Skeletal muscle tissue (tissue), 4 donors: ENCODE results near the gene SPAG6. TPM values are rescaled to one million over a fixed set of nuclear protein-coding genes. Genes with fewer than 3 reads are reported as not detected.

ENCODE experiments used
- H3K27ac ChIP-seq: one replicate; pipeline ENCODE4 v1.7.0; 2013; ENCODE audit warnings: mild to moderate bottlenecking, low read depth, low read length, inconsistent platforms
- H3K27me3 ChIP-seq, 3 donors: one replicate each; pipeline ENCODE4 v1.7.0; 2013; ENCODE audit warnings: low read length in 3 of 3; ENCODE audit not compliant: control insufficient read depth in 3 of 3, insufficient read depth in 3 of 3
- H3K36me3 ChIP-seq, 3 donors: one replicate each; pipeline ENCODE4 v1.7.0; 2013; ENCODE audit warnings: low read length in 3 of 3; ENCODE audit not compliant: control insufficient read depth in 3 of 3, insufficient read depth in 3 of 3
- H3K4me1 ChIP-seq, 3 donors: one replicate each; pipeline ENCODE4 v1.7.0; 2013; ENCODE audit warnings: low read length in 3 of 3, mild to moderate bottlenecking in 3 of 3; ENCODE audit not compliant: control insufficient read depth in 3 of 3, insufficient read depth in 3 of 3
- H3K4me3 ChIP-seq, 3 donors: one replicate each; pipeline ENCODE4 v1.7.0; 2013; ENCODE audit warnings: low read length in 3 of 3
- H3K9ac ChIP-seq, 3 donors: one replicate each; pipeline ENCODE4 v1.7.0; 2013; ENCODE audit warnings: low read length in 3 of 3, mild to moderate bottlenecking in 3 of 3, moderate library complexity in 2 of 3, low read depth in 1 of 3
- H3K9me3 ChIP-seq, 3 donors: one replicate each; pipeline ENCODE4 v1.7.0; 2013; ENCODE audit warnings: low read length in 3 of 3; ENCODE audit not compliant: control insufficient read depth in 3 of 3
- total RNA-seq: library from RNA; depleted of rRNA; stranded (reverse); fragments of >200 nt; gene quantifications from one replicate; pipeline ENCODE4 v1.2.3, GENCODE V29; 2014
- donor health status: Osteomylitis.

Gene SPAG6
- total RNA-seq, 1 donor from 2014 or later, result 2.6 TPM

DNA sequence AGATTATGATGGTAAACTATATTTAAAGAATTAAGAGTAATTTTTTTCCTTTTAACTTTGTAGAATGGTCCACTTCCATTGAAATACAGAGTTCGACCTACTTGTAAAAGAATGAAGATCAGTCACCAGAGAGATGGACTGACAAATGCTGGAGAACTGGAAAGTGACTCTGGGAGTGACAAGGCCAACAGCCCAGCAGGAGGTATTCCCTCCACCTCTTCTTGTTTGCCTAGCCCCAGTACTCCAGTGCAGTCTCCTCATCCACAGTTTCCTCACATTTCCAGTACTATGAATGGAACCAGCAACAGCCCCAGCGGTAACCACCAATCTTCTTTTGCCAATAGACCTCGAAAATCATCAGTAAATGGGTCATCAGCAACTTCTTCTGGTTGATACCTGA is 16.1 kb upstream of the SPAG6 start:
- H3K36me3 ChIP-seq, result peaks cover 8 to 25% (median 24%) of the 10 kb centered on the region in 3 donors
- H3K9me3 ChIP-seq, result no peaks in the 10 kb centered on the region
- H3K27me3 ChIP-seq, result peaks cover 4 to 10% (median 5%) of the 10 kb centered on the region in 3 donors
- H3K27ac ChIP-seq, result no peak overlapping the region
- peaks cover 0 to 10% (median 5%) of the 10 kb centered on the region in 3 donors for H3K4me1 ChIP-seq
- H3K9ac ChIP-seq, result no peak overlapping the region
- no peak overlapping the region for H3K4me3 ChIP-seq

DNA sequence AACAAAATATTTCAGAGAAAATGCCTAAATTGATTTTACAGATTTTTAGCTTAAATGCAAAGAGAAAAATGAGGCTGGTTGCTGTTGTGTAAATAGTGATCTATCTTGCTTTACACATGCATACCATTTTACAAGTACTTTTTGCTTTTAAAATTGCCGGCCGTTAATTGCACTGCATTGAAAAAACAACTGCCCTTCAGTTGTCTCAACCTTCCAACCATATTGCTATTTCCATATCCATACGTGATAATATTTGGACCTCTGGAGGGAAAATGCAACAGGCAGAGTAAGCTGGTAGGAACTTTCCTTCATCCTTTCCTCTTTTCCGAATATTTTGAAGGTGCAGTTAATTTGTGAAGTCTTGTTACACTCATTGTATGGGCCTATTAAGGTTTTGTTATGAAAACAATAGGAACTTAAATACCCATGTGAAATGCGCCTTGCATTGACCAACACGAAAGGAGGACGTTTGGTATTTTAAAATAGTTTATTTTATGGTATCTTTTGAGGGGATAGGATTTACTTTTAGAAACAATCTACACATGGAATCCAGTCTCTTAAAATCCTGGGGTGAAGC is 13.1 kb upstream of the SPAG6 start:
- Histone ChIP-seq H3K9ac (no peak overlapping the region), H3K4me1 (peaks cover 15 to 20% (median 19%) of the 10 kb centered on the region in 3 donors), H3K4me3 (no peak overlapping the region), H3K36me3 (peaks cover 8 to 18% (median 17%) of the 10 kb centered on the region in 3 donors), H3K27me3 (peaks cover 35 to 41% (median 36%) of the 10 kb centered on the region in 3 donors), H3K27ac (no peak overlapping the region), H3K9me3 (no peaks in the 10 kb centered on the region)

DNA sequence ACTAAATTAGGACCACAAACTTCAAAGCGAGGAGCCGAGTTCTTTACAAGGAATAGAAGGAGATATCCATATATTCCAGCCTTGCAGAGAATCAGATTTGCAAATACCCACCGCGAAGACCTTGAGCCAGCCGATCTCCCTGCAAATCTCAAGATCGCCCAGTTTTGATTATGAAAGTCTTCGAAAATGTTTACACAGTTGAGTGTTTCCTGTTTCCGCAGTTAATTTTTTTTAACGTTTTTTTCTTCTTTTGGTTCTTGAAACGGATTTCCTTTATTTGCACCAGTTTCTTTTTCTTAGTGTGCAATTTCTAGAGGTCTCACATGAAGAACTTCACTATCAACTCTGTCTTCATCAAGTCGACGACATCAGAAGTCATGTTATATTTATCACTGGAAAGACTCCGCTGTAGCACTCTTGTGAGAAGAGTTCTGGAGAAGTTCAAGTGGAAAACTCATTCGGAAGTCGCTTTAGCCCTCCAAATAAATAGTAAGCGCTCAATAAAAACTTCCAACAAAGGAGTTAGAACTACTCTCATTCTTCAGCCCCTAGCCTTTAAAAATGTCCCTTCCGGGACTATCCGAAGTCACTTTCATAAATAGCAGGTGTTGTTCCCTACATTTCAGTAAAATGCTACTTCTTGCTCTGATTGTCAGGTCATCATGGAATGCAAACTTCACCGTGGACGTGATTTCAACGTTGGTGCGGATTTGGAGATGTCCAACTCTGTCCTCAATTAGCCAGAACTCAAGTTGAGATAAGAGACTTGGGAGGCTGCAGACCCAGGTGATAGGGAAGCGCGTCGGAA is 11.9 kb upstream of the SPAG6 start:
- Histone ChIP-seq H3K27ac (no peak overlapping the region), H3K36me3 (peaks cover 8 to 17% (median 16%) of the 10 kb centered on the region in 3 donors), H3K9ac (no peak overlapping the region), H3K9me3 (peaks cover 0 to 3% (median 0%) of the 10 kb centered on the region in 3 donors), H3K27me3 (peaks cover 47 to 52% (median 47%) of the 10 kb centered on the region in 3 donors), H3K4me1 (peaks cover 15 to 20% (median 19%) of the 10 kb centered on the region in 3 donors), H3K4me3 (no peak overlapping the region)

DNA sequence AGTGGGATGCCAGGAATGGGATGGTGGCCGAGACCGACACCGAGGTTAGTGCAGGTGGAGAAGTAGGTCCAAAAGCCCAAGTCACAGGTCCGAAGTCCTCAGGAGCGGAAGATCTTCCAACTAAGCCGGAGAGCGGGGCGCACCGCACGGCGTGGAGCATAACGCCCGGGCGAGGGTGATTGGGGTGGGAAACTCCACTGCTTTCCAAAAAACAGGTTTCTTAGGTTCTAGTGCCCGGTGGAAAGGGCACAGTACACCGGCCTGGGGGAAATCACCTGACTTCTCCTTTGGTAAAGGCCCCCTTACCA is 11.4 kb upstream of the SPAG6 start:
- H3K9ac ChIP-seq, result no peak overlapping the region
- peaks cover 0 to 3% (median 0%) of the 10 kb centered on the region in 3 donors for H3K9me3 ChIP-seq
- no peak overlapping the region for H3K4me3 ChIP-seq
- H3K27me3 ChIP-seq, result peaks cover 52 to 58% (median 53%) of the 10 kb centered on the region in 3 donors
- H3K4me1 ChIP-seq, result peaks cover 15 to 20% (median 19%) of the 10 kb centered on the region in 3 donors
- peaks cover 8 to 14% (median 12%) of the 10 kb centered on the region in 3 donors for H3K36me3 ChIP-seq
- no peak overlapping the region for H3K27ac ChIP-seq

DNA sequence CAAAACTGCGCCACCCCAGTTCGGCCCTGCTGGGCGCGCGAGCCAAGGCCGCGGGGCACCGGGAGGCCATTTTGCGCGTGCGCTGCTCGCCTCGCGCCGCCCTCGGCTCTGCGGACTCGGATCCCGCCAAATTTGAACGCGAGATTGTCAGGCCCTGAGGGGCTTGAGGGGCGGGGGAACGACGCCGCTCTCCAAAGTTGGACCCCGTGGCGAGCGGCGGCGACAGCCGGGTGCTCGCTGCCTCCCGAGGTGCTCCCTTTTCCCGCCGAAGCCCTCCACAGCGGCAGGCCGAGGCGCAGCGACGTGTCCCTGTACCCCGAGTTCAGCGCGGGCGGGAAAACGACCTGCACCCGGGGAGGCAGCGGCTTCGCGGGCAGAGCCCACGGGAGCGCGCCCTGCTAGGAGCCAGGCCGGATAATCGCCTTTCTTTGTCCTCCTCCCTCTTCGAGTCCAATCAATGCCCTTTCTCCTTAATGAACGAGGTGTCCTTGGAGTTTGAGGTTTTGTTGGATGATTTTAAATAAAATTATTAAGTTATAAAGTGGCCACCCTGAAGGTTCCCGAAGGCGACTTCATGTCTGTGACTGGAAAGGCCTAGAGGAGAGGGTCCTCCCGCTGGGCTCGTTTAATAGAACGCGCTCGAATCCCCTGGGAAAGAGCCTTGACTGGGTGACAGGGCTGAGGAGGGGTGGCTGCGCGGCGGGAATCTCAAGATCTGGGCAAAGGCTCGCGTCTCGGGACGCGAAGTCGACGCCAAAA is 10.7 kb upstream of the SPAG6 start:
- peak overlapping the region; percentile 72 to 75 (median 73) for H3K4me3 ChIP-seq
- H3K9me3 ChIP-seq, result peaks cover 0 to 3% (median 0%) of the 10 kb centered on the region in 3 donors
- peaks cover 1 to 7% (median 6%) of the 10 kb centered on the region in 3 donors for H3K36me3 ChIP-seq
- H3K27ac ChIP-seq, result no peak overlapping the region
- H3K27me3 ChIP-seq, result peaks cover 55 to 64% (median 60%) of the 10 kb centered on the region in 3 donors
- peaks cover 15 to 20% (median 19%) of the 10 kb centered on the region in 3 donors for H3K4me1 ChIP-seq
- peak overlapping the region in 2 of 3 donors; percentile 60 to 70 for H3K9ac ChIP-seq

DNA sequence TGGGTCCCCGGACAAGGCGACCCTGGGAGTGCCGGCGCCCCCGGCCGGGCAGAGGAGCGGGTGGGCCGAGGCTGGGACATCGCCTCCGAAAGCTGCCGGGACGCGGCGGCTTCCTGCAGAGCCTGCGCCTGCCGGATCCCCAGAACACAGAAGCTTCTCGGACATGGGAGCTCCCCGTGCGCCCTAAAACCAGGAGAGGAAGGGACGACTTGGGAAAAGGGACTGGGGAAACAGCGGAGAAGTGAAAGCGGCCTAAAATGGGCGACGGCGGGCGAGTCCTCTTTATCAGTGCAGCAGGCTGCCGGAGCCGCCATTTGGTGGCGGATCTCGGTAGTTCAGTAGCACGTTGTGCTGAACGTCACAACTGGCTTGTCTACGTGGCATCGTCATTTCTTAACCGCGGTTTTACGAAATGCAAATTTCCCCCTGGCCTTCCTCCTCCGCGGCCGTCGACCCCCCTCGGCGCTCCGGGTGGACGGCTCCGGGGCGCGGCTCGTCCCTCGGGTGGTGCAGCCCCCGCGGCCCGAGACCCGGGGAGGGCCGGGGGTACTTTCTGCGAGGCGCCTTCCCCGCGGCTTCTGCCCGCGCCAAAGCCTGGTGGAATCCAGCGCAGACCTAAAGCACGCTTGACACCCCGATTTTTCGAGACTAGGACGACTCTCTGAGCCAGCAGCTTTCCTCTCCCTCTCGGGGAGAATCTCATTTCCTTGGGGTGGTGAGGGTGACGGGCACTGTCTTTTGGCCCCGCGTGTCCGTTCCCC is 9.9 kb upstream of the SPAG6 start:
- peaks cover 19 to 24% (median 24%) of the 10 kb centered on the region in 3 donors for H3K4me1 ChIP-seq
- H3K9me3 ChIP-seq, result peaks cover 0 to 3% (median 0%) of the 10 kb centered on the region in 3 donors
- no peak overlapping the region for H3K27ac ChIP-seq
- H3K9ac ChIP-seq, result peak overlapping the region; percentile 27 to 70 (median 60)
- no peaks in the 10 kb centered on the region for H3K36me3 ChIP-seq
- H3K4me3 ChIP-seq, result peak overlapping the region; percentile 72 to 75 (median 73)
- peaks cover 55 to 68% (median 60%) of the 10 kb centered on the region in 3 donors for H3K27me3 ChIP-seq

DNA sequence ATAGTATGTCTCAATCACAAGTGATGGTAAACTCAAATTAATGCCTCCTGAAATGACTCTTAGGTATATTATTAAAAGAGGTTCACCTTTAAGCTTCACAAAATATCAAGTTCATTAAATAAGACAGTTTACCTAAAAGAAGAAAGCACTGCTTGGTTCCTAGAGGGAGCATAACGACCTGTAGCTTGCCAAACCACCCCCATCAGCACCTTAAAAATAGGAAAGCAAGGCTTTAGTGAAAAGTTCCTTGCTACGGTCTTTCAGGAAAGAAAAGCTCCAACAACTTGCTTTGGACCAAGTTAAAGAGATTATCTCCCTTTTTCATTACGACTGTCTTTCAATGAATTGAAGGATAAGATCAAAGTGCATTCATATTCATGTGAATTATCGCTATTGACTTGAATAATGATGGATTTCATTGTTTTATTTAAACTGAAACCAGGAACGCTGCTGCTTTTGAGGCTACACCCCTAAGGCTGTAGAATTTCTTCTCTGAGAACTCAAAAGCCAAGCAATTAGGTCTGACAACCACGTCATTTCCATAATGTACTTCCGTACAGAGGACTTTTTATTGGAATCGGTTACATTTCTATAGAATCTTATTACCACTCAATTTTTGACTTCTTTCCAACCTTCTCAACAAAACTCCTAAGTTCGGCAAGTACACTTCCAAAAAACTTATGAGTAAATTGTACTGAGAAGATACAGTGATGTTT is 7.0 kb upstream of the SPAG6 start:
- Histone ChIP-seq H3K36me3 (no peaks in the 10 kb centered on the region), H3K9me3 (peaks cover 0 to 3% (median 0%) of the 10 kb centered on the region in 3 donors), H3K27ac (no peak overlapping the region), H3K9ac (no peak overlapping the region), H3K27me3 (peaks cover 75 to 86% (median 80%) of the 10 kb centered on the region in 3 donors), H3K4me1 (peaks cover 26 to 31% (median 31%) of the 10 kb centered on the region in 3 donors), H3K4me3 (no peak overlapping the region)

DNA sequence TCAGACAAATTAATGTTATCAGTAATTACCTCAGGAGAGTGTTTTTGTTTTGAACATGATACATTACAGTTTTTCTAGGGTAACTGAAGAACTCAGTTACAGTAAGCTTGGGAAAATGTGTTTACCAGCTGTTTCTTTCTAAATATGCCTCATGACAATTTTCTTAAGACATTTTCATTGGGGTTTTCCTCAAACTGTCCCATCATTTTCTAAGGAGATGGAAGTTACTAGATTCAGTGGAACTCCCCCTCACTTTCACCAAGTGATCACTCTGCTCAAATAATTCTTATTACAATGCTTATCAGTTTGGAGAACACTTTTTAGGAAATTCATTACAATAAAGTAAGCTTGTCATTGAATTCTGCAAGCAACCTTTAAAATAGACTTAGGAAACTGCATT is 6.4 kb upstream of the SPAG6 start:
- H3K9ac ChIP-seq, result no peak overlapping the region
- H3K4me3 ChIP-seq, result no peak overlapping the region
- peaks cover 26 to 31% (median 31%) of the 10 kb centered on the region in 3 donors for H3K4me1 ChIP-seq
- H3K9me3 ChIP-seq, result peaks cover 0 to 3% (median 0%) of the 10 kb centered on the region in 3 donors
- H3K27ac ChIP-seq, result no peak overlapping the region
- peaks cover 76 to 87% (median 82%) of the 10 kb centered on the region in 3 donors for H3K27me3 ChIP-seq
- H3K36me3 ChIP-seq, result no peaks in the 10 kb centered on the region
